DND-41 (cell line): ENCODE results near the gene FAM53B.

Experiments
- ATAC-seq: fragments of 200-7000 bp; cut with Tn5 transposase; 3 replicates; pipeline ENCODE4 v1.9.1; 2021; ENCODE audit warnings: low read depth; ENCODE audit not compliant: insufficient read depth
- DNase-seq: peaks from one replicate; pipeline ENCODE4 v3.0.0-alpha.2; 2020
- H2AFZ ChIP-seq: 2 replicates; pipeline ENCODE4 v1.6.0; 2012; ENCODE audit warnings: low read depth, low read length
- H3K27ac ChIP-seq: 2 replicates; pipeline ENCODE4 v1.5.1; 2012; ENCODE audit warnings: low read length, inconsistent platforms
- H3K27me3 ChIP-seq: fragments of 200-600 bp; sonication (generic); 2 replicates; pipeline ENCODE4 v1.6.0; 2012; ENCODE audit warnings: low read length, mild to moderate bottlenecking, inconsistent platforms; ENCODE audit not compliant: insufficient read depth, poor library complexity
- H3K36me3 ChIP-seq: 2 replicates; pipeline ENCODE4 v1.5.1; 2012; ENCODE audit warnings: low read length, inconsistent platforms; ENCODE audit not compliant: insufficient read depth
- H3K4me1 ChIP-seq: 2 replicates; pipeline ENCODE4 v1.5.1; 2012; ENCODE audit warnings: mild to moderate bottlenecking, low read length; ENCODE audit not compliant: insufficient read depth
- H3K4me2 ChIP-seq: 2 replicates; pipeline ENCODE4 v1.6.0; 2012; ENCODE audit warnings: mild to moderate bottlenecking, moderate library complexity, low read length, inconsistent platforms; ENCODE audit not compliant: insufficient read depth
- H3K4me3 ChIP-seq, 2 experiments: fragments of 200-600 bp in 1 of 2; shearing (Covaris generic) in 1 of 2; 2 replicates each; pipeline ENCODE4 v1.5.1; 2012 to 2016; ENCODE audit warnings: inconsistent platforms in 2 of 2, low read length in 2 of 2, mild to moderate bottlenecking in 2 of 2, low read depth in 1 of 2, moderate library complexity in 1 of 2
- H3K79me2 ChIP-seq: 2 replicates; pipeline ENCODE4 v1.6.0; 2012; ENCODE audit warnings: low read length, inconsistent platforms; ENCODE audit not compliant: insufficient read depth
- H3K9ac ChIP-seq: 2 replicates; pipeline ENCODE4 v1.6.0; 2012; ENCODE audit warnings: low read depth, mild to moderate bottlenecking, inconsistent platforms, low read length, moderate library complexity
- H3K9me3 ChIP-seq: 2 replicates; pipeline ENCODE4 v1.5.1; 2012; ENCODE audit warnings: low read length, moderate library complexity, mild to moderate bottlenecking, inconsistent platforms; ENCODE audit not compliant: insufficient read depth, severe bottlenecking
- H4K20me1 ChIP-seq: 2 replicates; pipeline ENCODE4 v1.6.0; 2012; ENCODE audit warnings: low read length; ENCODE audit not compliant: insufficient read depth
- EZH2 ChIP-seq: IDR thresholded peaks from 3 replicates; pipeline ENCODE4 v1.6.1; 2012; ENCODE audit warnings: borderline replicate concordance, low read depth, mild to moderate bottlenecking, moderate library complexity, low read length, inconsistent platforms; ENCODE audit not compliant: severe bottlenecking
- TF ChIP-seq, protein P1 (sequence below): IDR thresholded peaks from 2 replicates; pipeline ENCODE4 v1.5.1; 2012; ENCODE audit warnings: borderline replicate concordance, low read length, moderate library complexity, mild to moderate bottlenecking; ENCODE audit not compliant: poor library complexity, severe bottlenecking; ENCODE audit errors: extremely low read depth

The FAM53B gene

DNA sequence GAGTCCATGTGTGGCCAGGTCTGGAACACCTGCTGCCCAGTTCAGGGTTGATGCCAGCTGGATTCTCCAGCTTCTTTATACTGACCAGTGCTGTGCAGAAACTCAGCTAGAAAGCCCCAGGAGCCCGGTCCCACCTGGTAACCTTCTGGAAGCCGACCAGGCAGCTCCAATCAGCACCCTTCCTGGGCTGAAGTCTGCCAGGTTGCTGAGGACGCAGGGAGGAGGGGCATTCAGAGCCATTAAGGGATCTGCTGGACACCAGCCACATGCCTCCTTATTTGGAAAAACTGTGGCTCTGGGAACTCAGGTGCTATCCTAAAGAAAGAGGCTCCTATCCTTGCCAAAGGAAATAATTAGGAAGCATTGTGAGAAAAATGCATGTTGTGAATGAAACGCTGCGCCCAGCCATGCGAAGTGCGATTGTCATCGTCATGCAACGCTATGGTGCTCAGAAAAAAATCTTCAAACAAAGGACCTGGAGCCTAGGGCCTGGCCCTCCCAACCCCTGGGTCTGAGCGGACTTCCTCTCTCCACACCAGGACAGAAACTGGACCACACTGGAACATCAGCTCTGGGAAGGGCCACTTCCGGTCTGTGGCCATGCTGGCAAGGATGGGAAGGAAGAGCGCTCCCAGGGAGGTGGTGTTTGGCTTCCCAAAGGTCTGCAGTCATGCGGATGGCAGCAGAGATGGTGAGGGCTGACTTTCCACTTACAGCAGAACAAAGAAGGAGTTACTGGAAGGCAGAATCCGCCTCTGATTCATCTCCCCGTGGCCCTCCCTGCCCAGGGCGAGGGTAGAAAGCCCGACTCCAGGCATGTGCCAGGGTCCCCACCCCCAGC lies 90.1 kb downstream of the FAM53B start:
- H3K79me2 ChIP-seq: peaks cover 97% of the 10 kb centered on the region
- H3K36me3 ChIP-seq: peaks cover 71% of the 10 kb centered on the region
- DNase-seq (no peak), ATAC-seq (no peak)
- no peak overlapping the region for H3K4me3 ChIP-seq
- peaks cover 97% of the 10 kb centered on the region for H3K4me1 ChIP-seq
- no peak overlapping the region for H3K4me2 ChIP-seq
- TF ChIP-seq, protein P1, sequence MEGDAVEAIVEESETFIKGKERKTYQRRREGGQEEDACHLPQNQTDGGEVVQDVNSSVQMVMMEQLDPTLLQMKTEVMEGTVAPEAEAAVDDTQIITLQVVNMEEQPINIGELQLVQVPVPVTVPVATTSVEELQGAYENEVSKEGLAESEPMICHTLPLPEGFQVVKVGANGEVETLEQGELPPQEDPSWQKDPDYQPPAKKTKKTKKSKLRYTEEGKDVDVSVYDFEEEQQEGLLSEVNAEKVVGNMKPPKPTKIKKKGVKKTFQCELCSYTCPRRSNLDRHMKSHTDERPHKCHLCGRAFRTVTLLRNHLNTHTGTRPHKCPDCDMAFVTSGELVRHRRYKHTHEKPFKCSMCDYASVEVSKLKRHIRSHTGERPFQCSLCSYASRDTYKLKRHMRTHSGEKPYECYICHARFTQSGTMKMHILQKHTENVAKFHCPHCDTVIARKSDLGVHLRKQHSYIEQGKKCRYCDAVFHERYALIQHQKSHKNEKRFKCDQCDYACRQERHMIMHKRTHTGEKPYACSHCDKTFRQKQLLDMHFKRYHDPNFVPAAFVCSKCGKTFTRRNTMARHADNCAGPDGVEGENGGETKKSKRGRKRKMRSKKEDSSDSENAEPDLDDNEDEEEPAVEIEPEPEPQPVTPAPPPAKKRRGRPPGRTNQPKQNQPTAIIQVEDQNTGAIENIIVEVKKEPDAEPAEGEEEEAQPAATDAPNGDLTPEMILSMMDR: no peak
- TF ChIP-seq EZH2: no peak
- no peaks in the 10 kb centered on the region for H3K9me3 ChIP-seq
- H2AFZ ChIP-seq: no peak overlapping the region
- peaks cover 16% of the 10 kb centered on the region for H4K20me1 ChIP-seq
- H3K9ac ChIP-seq: 0 out of 2 replicates have a peak overlapping the region, but pooled peaks have one; percentile 4
- H3K27ac ChIP-seq: peak overlapping the region; percentile 99
- H3K27me3 ChIP-seq: no peaks in the 10 kb centered on the region

DNA sequence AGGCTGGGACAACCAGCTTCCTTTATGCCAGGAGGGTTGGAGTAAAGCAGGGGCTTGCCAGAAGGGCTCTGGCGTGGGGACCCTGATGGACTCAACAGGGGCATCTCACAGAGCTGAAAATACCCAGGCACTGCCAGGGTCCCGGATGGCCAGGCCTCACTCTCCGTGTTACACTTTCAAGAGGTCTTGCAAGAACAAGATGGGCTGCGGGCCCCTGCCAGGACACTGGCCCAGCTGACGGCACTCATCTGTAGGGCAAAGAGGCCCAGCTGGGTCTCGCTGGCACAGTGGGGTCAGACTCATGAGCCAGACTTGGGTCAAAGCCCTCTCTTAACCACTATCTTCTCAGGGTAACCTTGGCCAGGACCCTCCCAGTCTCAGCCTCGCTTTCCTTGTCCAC lies 90.9 kb downstream of the FAM53B start:
- Histone ChIP-seq H3K27ac (peak overlapping the region; percentile 99), H3K4me1 (peaks cover 97% of the 10 kb centered on the region), H3K9me3 (no peaks in the 10 kb centered on the region), H3K27me3 (no peaks in the 10 kb centered on the region), H3K4me3 (no peak overlapping the region), H3K79me2 (peaks cover 92% of the 10 kb centered on the region), H3K9ac (peak overlapping the region; percentile 4; the same call in 1 of the 2 replicates), H3K4me2 (no peak overlapping the region), H2AFZ (no peak overlapping the region), H3K36me3 (peaks cover 65% of the 10 kb centered on the region), H4K20me1 (peaks cover 9% of the 10 kb centered on the region)
- DNase-seq: no peak
- ATAC-seq: no peak
- TF ChIP-seq EZH2: no peak
- TF ChIP-seq, protein P1: no peak

DNA sequence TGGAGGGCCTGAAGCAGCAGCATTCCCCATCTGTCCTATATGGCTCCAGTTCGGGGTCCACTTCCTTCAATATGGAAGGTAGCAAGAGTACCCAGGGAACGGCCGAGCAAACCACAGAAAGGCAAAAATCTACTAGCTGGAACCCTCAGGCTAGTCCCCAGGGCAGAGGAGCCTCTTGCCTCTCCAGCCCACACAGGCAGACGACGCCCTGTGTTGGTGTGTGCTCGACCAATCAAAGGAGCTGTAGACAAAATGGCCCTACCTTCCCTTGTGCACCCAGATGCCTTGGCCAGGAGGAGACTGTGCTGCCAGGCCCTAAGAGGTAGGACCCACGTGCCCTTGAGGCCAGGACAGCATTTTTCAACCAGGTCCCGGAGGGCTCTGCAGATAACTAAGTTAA lies 91.5 kb downstream of the FAM53B start:
- H2AFZ ChIP-seq: no peak overlapping the region
- peak overlapping the region; percentile 4; the same call in 1 of the 2 replicates for H3K9ac ChIP-seq
- DNase-seq (no peak), ATAC-seq (no peak)
- H4K20me1 ChIP-seq: peaks cover 3% of the 10 kb centered on the region; the same call in 1 of the 2 replicates
- peak overlapping the region; percentile 99 for H3K27ac ChIP-seq
- no peak overlapping the region for H3K4me3 ChIP-seq
- no peak overlapping the region for H3K4me2 ChIP-seq
- H3K4me1 ChIP-seq: peaks cover 97% of the 10 kb centered on the region
- TF ChIP-seq EZH2: no peak
- TF ChIP-seq, protein P1: no peak
- peaks cover 92% of the 10 kb centered on the region for H3K79me2 ChIP-seq
- H3K27me3 ChIP-seq: no peaks in the 10 kb centered on the region
- H3K9me3 ChIP-seq: no peaks in the 10 kb centered on the region
- H3K36me3 ChIP-seq: peaks cover 60% of the 10 kb centered on the region
